OCI-LY1 (cell line): ENCODE data around the gene TENM4.

ENCODE experiments used
- H2AFZ ChIP-seq: fragments of 200-600 bp; sonication (generic), shearing (Covaris generic); 2 replicates; pipeline ENCODE4 v1.6.0; 2014; ENCODE audit warnings: antibody characterized with exemption, mild to moderate bottlenecking, low read length
- H3F3A ChIP-seq: fragments of 200-600 bp; sonication (generic), shearing (Covaris generic); 2 replicates; pipeline ENCODE4 v1.6.0; 2014; ENCODE audit warnings: mild to moderate bottlenecking, antibody characterized with exemption, low read length, moderate library complexity; ENCODE audit not compliant: insufficient read depth
- H3K27ac ChIP-seq: fragments of 200-600 bp; sonication (generic); 2 replicates; pipeline ENCODE4 v1.5.1; 2014; ENCODE audit warnings: low read length, mixed run types, mild to moderate bottlenecking, low read depth; ENCODE audit not compliant: poor library complexity, severe bottlenecking
- H3K27me3 ChIP-seq: fragments of 200-600 bp; sonication (generic); 2 replicates; pipeline ENCODE4 v1.6.0; 2014; ENCODE audit warnings: antibody characterized with exemption, mild to moderate bottlenecking, low read length, moderate library complexity; ENCODE audit not compliant: insufficient read depth
- H3K36me3 ChIP-seq: fragments of 200-600 bp; sonication (generic); 2 replicates; pipeline ENCODE4 v1.6.1; 2014; ENCODE audit warnings: mild to moderate bottlenecking, antibody characterized with exemption, low read length, moderate library complexity, mixed read lengths; ENCODE audit not compliant: insufficient read depth
- H3K4me1 ChIP-seq: fragments of 200-600 bp; sonication (generic); 2 replicates; pipeline ENCODE4 v1.5.1; 2014; ENCODE audit warnings: mild to moderate bottlenecking, low read length, moderate library complexity; ENCODE audit not compliant: insufficient read depth, severe bottlenecking
- H3K4me2 ChIP-seq: fragments of 200-600 bp; sonication (generic), shearing (Covaris generic); 2 replicates; pipeline ENCODE4 v1.6.1; 2014; ENCODE audit warnings: low read length
- H3K4me3 ChIP-seq: fragments of 200-600 bp; sonication (generic); 2 replicates; pipeline ENCODE4 v1.5.1; 2014; ENCODE audit warnings: low read length, low read depth, mild to moderate bottlenecking, mixed read lengths; ENCODE audit not compliant: poor library complexity, severe bottlenecking
- H3K79me2 ChIP-seq: fragments of 200-600 bp; shearing (Covaris generic); 2 replicates; pipeline ENCODE4 v1.6.1; 2016; ENCODE audit warnings: mixed run types, low read length, mixed read lengths; ENCODE audit not compliant: insufficient read depth
- H3K9ac ChIP-seq: fragments of 200-600 bp; sonication (generic), shearing (Covaris generic); 2 replicates; pipeline ENCODE4 v1.6.1; 2014; ENCODE audit warnings: mild to moderate bottlenecking, low read length, mixed read lengths
- H3K9me2 ChIP-seq: fragments of 200-600 bp; sonication (generic), shearing (Covaris generic); 2 replicates; pipeline ENCODE4 v1.6.1; 2014; ENCODE audit warnings: low read depth, mild to moderate bottlenecking, low read length, mixed read lengths
- H3K9me3 ChIP-seq: fragments of 200-600 bp; shearing (Covaris generic); 2 replicates; pipeline ENCODE4 v1.6.1; 2014; ENCODE audit warnings: low read length, mixed read lengths
- H4K20me1 ChIP-seq: fragments of 200-600 bp; sonication (generic), shearing (Covaris generic); 2 replicates; pipeline ENCODE4 v1.6.0; 2016; ENCODE audit warnings: mild to moderate bottlenecking, low read length; ENCODE audit not compliant: insufficient read depth
- EZH2 ChIP-seq: fragments of 200-600 bp; sonication (generic), shearing (Covaris generic); IDR thresholded peaks from 2 replicates; pipeline ENCODE4 v1.8.0; 2017; ENCODE audit warnings: borderline replicate concordance, mixed run types, mild to moderate bottlenecking, antibody characterized with exemption, low read length, moderate library complexity, mixed read lengths
- TF ChIP-seq, protein P1 (sequence below): fragments of 200-600 bp; sonication (generic), shearing (Covaris generic); IDR thresholded peaks from 2 replicates; pipeline ENCODE4 v1.5.1; 2017; ENCODE audit warnings: mild to moderate bottlenecking, antibody characterized with exemption, low read length, moderate library complexity, mixed read lengths

TENM4 gene

DNA sequence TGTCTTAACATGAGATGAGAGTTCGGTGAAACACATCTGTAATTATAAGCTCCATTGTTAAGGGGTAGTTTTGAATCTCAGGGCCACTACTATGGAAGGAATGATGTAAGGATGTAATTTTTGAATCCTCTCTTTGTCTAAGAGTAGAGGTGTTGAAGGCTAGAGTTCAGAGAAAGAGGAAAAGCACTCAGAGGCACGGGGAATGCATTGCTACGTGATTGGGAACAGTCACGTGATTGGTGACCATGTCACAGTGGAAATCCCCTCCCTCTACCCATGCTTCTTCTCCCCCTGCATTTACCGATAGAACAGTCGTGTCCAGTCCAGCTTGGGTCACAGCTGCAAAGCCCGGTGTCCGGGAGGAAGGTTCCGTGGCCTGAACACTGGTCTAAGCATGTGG is 635.8 kb downstream of the TENM4 start:
- no peak overlapping the region for H3K4me3 ChIP-seq
- no peaks in the 10 kb centered on the region for H3K9me3 ChIP-seq
- no peaks in the 10 kb centered on the region for H3K27me3 ChIP-seq
- no peak overlapping the region for H3K9ac ChIP-seq
- H3F3A ChIP-seq, result no peaks in the 10 kb centered on the region
- H3K9me2 ChIP-seq, result no peaks in the 10 kb centered on the region
- H3K4me2 ChIP-seq, result no peak overlapping the region
- no peaks in the 10 kb centered on the region for H4K20me1 ChIP-seq
- no peaks in the 10 kb centered on the region for H3K36me3 ChIP-seq
- H3K27ac ChIP-seq, result no peak overlapping the region
- no peak for TF ChIP-seq EZH2
- no peaks in the 10 kb centered on the region for H3K4me1 ChIP-seq
- H2AFZ ChIP-seq, result no peak overlapping the region
- no peaks in the 10 kb centered on the region for H3K79me2 ChIP-seq

DNA sequence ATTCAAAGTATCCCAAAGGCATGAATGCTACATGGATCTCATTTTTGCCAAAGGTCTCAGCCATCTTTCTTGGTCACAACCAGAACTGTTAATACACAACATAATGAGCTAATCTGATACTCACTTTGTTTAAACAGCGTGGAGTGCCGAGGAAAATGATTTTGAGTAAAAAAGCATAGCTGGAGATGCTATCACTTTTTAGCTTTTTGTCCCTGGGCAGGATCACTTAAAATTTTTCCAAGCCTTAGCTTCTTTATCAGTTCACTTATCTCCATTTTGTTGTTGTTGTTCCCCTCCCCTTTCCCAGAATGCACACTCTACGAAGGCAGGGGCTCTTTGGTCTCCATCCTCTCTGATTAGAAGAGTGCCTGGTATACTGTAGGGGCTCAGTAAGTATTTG is 636.8 kb downstream of the TENM4 start:
- no peaks in the 10 kb centered on the region for H3K36me3 ChIP-seq
- no peaks in the 10 kb centered on the region for H4K20me1 ChIP-seq
- H3K9me3 ChIP-seq, result no peaks in the 10 kb centered on the region
- H2AFZ ChIP-seq, result no peak overlapping the region
- no peaks in the 10 kb centered on the region for H3K79me2 ChIP-seq
- no peaks in the 10 kb centered on the region for H3K4me1 ChIP-seq
- H3K4me2 ChIP-seq, result no peak overlapping the region
- TF ChIP-seq, protein P1, sequence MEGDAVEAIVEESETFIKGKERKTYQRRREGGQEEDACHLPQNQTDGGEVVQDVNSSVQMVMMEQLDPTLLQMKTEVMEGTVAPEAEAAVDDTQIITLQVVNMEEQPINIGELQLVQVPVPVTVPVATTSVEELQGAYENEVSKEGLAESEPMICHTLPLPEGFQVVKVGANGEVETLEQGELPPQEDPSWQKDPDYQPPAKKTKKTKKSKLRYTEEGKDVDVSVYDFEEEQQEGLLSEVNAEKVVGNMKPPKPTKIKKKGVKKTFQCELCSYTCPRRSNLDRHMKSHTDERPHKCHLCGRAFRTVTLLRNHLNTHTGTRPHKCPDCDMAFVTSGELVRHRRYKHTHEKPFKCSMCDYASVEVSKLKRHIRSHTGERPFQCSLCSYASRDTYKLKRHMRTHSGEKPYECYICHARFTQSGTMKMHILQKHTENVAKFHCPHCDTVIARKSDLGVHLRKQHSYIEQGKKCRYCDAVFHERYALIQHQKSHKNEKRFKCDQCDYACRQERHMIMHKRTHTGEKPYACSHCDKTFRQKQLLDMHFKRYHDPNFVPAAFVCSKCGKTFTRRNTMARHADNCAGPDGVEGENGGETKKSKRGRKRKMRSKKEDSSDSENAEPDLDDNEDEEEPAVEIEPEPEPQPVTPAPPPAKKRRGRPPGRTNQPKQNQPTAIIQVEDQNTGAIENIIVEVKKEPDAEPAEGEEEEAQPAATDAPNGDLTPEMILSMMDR, result no peak
- TF ChIP-seq EZH2, result no peak
- H3K9ac ChIP-seq, result no peak overlapping the region
- no peak overlapping the region for H3K4me3 ChIP-seq
- no peak overlapping the region for H3K27ac ChIP-seq
- H3K27me3 ChIP-seq, result no peaks in the 10 kb centered on the region
- no peaks in the 10 kb centered on the region for H3K9me2 ChIP-seq
- no peaks in the 10 kb centered on the region for H3F3A ChIP-seq

DNA sequence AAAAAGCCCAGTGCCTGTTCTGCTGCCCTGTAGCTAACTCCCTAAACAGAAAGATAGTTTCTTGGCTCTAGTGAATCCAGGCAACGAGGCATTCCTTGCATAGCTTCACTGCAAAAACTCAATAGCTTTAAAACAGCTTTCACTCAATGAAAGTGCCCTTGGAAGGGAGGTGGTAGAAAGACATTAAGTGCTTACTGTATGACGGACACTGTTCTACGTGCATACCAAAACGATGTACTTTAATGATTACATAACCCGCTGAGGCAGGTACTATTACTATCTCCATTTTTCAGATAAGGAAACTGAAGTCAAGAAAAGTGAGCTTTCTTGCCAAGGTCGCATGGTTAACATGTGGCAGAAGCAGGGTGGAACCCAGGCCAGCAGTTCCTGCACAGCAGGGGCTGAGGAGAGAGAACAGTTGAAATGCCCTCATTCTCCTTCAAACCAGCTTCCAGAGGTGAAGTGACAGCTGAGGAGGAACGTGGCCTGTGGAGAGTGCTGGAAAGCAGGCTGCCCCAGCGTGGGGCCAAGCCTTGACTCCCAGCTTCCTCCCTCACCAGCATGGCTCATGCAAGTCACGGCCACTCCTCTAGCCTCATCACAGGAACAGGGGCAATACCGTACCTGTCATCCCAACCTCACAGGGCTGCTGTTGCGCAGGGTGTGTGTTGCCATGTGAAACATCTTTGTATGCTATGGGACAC is 638.6 kb downstream of the TENM4 start:
- Histone ChIP-seq H3K79me2 (no peaks in the 10 kb centered on the region), H2AFZ (no peak overlapping the region), H3K4me3 (no peak overlapping the region), H3K36me3 (no peaks in the 10 kb centered on the region), H3K4me2 (no peak overlapping the region), H3K27ac (no peak overlapping the region), H3K9ac (no peak overlapping the region), H4K20me1 (no peaks in the 10 kb centered on the region), H3K4me1 (no peaks in the 10 kb centered on the region), H3K9me2 (no peaks in the 10 kb centered on the region), H3F3A (no peaks in the 10 kb centered on the region), H3K9me3 (no peaks in the 10 kb centered on the region), H3K27me3 (no peaks in the 10 kb centered on the region)
- TF ChIP-seq, protein P1, result no peak
- no peak for TF ChIP-seq EZH2
